Measurements from ENCODE around the gene ITGB7.

Gene ITGB7

DNA sequence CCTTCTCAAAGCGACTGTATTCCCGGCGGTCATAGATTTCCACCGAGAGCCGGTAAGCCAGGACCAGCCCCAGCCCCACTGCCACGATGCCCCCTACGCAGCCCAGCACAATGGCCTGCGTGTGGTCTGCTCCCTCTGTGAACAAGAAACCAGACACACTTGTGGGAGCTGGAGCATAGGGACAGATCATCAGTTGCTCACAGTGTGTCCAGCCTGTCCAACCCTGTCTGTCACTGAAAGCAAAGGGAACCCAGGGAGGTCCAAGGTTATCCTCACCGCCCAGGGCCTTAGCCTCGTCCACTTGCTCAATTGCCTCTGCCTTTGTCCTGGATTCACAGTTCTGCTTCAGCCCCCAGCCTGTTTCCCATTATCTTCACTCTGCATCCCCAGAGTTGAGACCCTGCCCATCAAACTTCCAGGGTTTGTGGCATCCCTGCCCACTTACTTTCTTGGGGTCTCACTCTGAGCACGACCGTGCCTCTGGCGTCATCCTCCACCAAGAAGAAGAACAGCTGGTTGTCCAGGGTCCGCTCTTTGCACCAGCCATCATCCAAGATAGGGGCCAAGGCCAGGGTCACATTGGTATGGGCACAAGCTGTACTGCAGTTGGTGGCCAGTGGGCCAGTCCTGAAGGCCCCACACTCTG lies 15.0 kb downstream of the ITGB7 start:
- H3K36me3 Mint-ChIP-seq (ENCODE audit: low read depth): peaks cover 81% of the 10 kb centered on the region
- H3K4me1 Mint-ChIP-seq (ENCODE audit: low read depth): peaks cover 14% of the 10 kb centered on the region
- no peak overlapping the region for H3K4me3 Mint-ChIP-seq
- H3K27me3 Mint-ChIP-seq: no peaks in the 10 kb centered on the region
- no peaks in the 10 kb centered on the region for H3K9me3 Mint-ChIP-seq
- no peak overlapping the region for H3K27ac Mint-ChIP-seq
- intact Hi-C loops (cut with micrococcal nuclease): no loop called here

DNA sequence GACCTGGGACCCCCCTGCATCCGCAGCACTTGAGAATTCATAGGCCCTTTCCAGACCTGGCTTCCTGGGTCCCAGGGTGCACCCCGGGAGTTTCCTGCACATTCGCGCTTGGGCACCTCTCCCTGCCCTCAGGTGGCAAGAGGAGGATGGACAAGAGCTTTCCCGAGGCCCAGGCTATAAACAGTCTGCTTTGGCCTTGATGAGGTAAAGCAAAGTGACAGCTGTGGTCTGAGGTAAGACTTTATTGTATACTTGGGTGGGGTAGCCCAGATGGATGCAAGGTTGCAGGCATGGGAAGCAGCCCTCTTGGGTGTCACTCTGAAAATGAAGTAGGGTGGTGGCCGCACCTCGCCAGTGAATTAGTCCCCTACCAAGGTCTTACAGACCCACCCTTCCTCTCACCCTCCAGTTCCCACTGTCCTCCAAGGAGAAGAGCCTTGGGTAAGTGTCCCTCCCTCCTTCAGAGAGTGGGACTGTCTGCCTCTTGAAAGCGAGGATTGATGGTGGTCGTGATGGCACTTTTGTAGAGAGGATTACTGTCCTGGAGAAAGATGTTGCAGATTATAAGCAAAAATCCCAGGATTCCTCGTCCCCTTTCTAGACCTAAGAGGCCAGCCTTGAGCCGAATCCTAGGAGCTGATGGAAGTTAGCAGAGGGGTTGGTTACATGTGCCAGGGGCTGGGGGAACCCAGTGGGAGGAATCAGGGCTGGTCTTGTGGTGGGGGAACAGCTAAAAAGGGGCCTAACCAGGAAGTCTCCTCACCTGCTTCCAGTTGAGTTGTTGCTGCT lies 15.8 kb downstream of the ITGB7 start:
- intact Hi-C loops (cut with micrococcal nuclease): no loop called here
- Mint-ChIP-seq H3K27me3 (no peaks in the 10 kb centered on the region), H3K9me3 (no peaks in the 10 kb centered on the region), H3K4me1 (ENCODE audit: low read depth) (peaks cover 9% of the 10 kb centered on the region), H3K36me3 (ENCODE audit: low read depth) (peaks cover 88% of the 10 kb centered on the region), H3K27ac (no peak overlapping the region), H3K4me3 (no peak overlapping the region)

DNA sequence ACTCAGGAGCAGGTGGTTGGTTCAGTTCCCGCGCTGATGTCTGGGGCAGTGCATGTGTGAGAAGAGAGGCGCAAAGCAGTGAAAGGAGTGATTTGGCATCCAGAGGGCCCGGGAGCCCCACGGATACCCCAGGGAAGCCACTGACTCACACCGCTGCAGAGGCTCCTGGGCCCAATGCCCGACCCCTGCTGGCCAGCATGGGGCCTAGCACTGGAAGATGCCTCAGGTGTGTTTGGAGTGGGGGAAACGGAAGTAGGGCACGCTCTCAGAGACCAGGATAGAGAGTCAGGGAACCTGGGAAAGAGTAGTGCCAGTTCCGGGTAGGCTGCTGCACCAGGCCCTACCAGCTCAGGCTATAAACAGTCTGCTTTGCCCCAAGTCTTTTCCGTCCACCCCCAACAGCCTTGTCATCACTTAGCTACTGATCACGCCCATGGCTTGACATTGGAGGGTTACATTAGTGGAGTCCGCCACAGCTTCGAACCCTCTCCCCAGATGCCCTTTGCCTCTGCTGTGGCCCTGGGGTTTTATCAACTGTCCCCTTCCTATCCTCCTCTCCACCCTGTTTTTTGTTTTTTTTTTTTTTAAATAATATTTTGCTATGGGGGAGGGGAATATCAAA lies 16.8 kb downstream of the ITGB7 start:
- H3K9me3 Mint-ChIP-seq: no peaks in the 10 kb centered on the region
- no peak overlapping the region for H3K4me3 Mint-ChIP-seq
- no peak overlapping the region for H3K27ac Mint-ChIP-seq
- H3K4me1 Mint-ChIP-seq (ENCODE audit: low read depth): peaks cover 9% of the 10 kb centered on the region
- intact Hi-C loops (cut with micrococcal nuclease): no loop called here
- no peaks in the 10 kb centered on the region for H3K27me3 Mint-ChIP-seq
- peaks cover 92% of the 10 kb centered on the region for H3K36me3 Mint-ChIP-seq (ENCODE audit: low read depth)

DNA sequence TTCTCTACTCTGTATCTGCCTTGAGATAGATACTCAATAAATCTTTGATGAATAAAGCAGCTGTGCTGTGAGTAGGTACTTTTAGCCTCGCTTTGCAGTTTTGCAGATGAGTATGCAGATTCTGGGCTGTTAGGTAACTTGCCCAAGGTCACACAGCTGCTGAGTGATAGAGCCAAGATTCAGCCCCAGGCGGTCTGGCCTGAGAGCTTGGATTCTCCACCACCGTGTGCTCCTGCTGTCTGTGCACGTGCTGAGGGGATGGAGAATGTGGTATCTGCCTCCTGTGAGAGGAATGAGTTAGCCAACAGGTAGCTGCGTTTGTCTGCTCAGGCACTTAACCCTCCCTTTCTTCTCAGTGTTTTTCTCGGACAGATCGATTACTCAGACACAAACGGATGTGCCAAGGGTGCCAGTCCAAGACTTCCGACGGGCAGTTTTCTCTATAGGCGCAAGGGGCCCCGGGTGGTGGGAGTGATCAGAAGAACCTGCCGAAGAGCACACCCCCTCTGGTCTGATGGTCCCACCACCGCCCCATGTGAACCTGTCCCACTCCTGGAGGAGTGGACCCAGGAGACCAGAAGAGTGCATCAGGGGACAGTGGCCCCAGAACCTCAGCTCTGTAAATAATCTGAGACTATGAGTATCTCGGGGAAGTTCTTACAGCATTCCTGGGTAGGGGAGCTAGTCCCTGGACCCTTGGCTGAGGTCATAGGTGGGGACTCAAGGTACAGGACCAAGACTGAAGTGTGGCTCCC lies 19.7 kb downstream of the ITGB7 start:
- Mint-ChIP-seq H3K27ac (no peak overlapping the region), H3K27me3 (no peaks in the 10 kb centered on the region), H3K9me3 (no peaks in the 10 kb centered on the region), H3K36me3 (ENCODE audit: low read depth) (peaks cover 90% of the 10 kb centered on the region), H3K4me3 (no peak overlapping the region), H3K4me1 (ENCODE audit: low read depth) (peaks cover 35% of the 10 kb centered on the region)
- intact Hi-C loops (cut with micrococcal nuclease): no loop called here

DNA sequence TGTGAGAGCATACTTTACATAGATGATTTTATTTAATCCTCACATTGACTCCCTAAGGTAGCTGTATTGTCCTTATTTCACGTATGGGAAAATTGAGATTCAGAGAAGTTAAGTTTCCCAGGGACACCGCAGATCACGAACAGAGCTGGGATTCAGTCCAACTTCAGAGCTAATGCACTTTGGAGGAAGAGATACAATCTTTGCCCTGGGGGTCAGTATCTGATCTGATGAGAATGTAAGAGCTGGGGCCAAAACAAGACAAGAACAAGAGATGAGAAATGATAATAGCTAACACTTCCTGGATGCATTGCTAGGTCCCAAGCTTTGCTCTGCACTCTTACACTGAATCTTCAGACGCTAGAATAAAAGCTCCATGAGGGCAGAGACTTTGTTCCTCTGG lies 20.3 kb downstream of the ITGB7 start:
- no peak overlapping the region for H3K4me3 Mint-ChIP-seq
- no peaks in the 10 kb centered on the region for H3K9me3 Mint-ChIP-seq
- intact Hi-C loops (cut with micrococcal nuclease): no loop called here
- no peaks in the 10 kb centered on the region for H3K27me3 Mint-ChIP-seq
- peaks cover 41% of the 10 kb centered on the region for H3K4me1 Mint-ChIP-seq (ENCODE audit: low read depth)
- H3K27ac Mint-ChIP-seq: no peak overlapping the region
- peaks cover 90% of the 10 kb centered on the region for H3K36me3 Mint-ChIP-seq (ENCODE audit: low read depth)

DNA sequence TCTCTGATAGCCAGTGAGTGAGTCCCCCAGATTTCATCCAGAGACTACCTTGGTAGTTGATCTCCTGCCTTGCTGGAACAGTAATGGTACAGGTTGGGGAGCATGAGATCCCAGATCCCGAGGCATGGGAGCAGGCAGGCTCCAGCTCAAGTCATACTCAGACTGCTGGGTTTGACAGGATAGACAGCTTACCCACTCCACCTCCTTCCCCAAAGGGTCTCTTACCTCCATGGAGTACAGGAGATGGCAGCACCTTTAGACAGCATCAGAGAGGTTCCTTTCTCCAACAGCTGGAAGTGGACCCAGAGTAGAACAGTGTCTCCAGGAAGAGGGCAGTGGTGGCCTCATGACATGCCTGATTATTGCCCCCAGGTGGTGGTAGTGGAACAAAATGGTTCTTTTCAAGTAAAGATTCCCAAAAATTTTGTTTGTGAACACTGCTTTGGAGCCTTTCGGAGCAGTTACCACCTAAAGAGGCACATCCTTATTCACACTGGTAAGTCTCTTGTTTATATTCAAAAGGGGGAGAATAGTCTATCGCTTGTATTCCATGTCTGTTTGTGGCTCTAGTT lies 21.4 kb downstream of the ITGB7 start:
- intact Hi-C loops (cut with micrococcal nuclease): no loop called here
- peaks cover 49% of the 10 kb centered on the region for H3K4me1 Mint-ChIP-seq (ENCODE audit: low read depth)
- no peak overlapping the region for H3K4me3 Mint-ChIP-seq
- no peaks in the 10 kb centered on the region for H3K9me3 Mint-ChIP-seq
- H3K36me3 Mint-ChIP-seq (ENCODE audit: low read depth): peaks cover 89% of the 10 kb centered on the region
- H3K27me3 Mint-ChIP-seq: no peaks in the 10 kb centered on the region
- no peak overlapping the region for H3K27ac Mint-ChIP-seq

DNA sequence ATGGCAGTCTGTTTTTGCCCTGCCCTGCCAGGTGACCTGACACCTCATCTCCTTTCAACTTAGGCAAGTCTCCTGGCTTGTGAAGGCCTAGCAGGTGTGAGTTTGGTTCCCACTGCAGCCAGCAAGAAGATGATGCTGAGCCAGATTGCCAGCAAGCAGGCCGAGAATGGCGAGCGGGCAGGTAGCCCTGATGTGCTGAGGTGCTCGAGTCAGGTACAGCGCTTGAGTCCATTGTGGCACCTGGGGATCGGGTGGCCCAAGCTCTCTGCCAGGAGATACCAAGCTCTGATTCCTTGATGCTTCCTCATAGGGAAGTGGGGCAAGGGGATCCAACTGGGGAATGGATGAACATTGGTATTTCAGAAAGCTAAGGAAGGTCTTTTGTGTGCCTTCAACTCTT lies 22.2 kb downstream of the ITGB7 start:
- Mint-ChIP-seq H3K27me3 (no peaks in the 10 kb centered on the region), H3K27ac (no peak overlapping the region), H3K9me3 (no peaks in the 10 kb centered on the region), H3K36me3 (ENCODE audit: low read depth) (peaks cover 86% of the 10 kb centered on the region), H3K4me3 (no peak overlapping the region), H3K4me1 (ENCODE audit: low read depth) (peaks cover 51% of the 10 kb centered on the region)
- intact Hi-C loops (cut with micrococcal nuclease): no loop called here

DNA sequence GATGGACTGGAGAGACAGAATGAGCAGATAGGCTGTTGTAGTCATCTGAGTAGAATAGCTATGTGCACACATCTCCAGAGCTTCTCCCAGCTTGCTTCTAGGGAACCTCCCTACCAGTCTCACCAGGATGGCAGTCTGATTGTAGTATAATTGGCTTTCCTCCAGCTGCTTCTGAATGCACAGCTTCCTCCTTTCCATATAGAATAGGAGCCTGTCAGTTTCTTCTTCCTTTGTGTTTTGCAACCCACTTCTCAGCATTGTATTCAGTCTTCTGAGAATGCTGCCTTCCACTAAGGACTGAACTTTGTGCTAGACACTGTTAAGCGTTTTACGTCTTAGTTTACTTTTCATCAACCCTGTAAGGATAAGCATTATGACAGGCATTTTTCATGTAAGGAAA lies 24.1 kb downstream of the ITGB7 start:
- intact Hi-C loops (cut with micrococcal nuclease): no loop called here
- Mint-ChIP-seq H3K9me3 (no peaks in the 10 kb centered on the region), H3K4me3 (peak overlapping the region; percentile 13), H3K4me1 (ENCODE audit: low read depth) (peaks cover 61% of the 10 kb centered on the region), H3K27me3 (no peaks in the 10 kb centered on the region), H3K36me3 (ENCODE audit: low read depth) (peaks cover 68% of the 10 kb centered on the region), H3K27ac (peak overlapping the region; percentile 84)

DNA sequence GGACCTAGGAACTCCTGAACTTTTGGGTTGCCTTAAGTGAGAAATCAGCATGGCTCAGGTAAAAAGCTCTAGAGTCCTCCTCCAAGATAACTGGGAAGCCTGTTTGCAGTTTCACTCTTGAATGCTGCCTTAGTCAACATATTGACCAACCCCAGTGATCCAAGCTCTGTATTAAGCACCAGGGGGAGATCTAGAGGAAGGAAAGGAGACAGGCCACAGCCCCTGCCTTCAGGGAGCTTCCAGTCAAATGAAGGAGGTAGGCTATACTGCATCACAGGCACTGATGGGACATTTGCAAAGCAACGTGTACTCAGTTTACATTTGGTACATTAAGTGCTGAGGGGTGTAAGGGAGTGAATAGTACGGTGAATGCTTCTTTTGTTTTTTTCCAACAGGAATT lies 25.1 kb downstream of the ITGB7 start:
- intact Hi-C loops (cut with micrococcal nuclease): no loop called here
- Mint-ChIP-seq H3K4me1 (ENCODE audit: low read depth) (peaks cover 52% of the 10 kb centered on the region), H3K27me3 (no peaks in the 10 kb centered on the region), H3K27ac (peak overlapping the region; percentile 84), H3K36me3 (ENCODE audit: low read depth) (peaks cover 59% of the 10 kb centered on the region), H3K9me3 (no peaks in the 10 kb centered on the region), H3K4me3 (peak overlapping the region; percentile 86)

DNA sequence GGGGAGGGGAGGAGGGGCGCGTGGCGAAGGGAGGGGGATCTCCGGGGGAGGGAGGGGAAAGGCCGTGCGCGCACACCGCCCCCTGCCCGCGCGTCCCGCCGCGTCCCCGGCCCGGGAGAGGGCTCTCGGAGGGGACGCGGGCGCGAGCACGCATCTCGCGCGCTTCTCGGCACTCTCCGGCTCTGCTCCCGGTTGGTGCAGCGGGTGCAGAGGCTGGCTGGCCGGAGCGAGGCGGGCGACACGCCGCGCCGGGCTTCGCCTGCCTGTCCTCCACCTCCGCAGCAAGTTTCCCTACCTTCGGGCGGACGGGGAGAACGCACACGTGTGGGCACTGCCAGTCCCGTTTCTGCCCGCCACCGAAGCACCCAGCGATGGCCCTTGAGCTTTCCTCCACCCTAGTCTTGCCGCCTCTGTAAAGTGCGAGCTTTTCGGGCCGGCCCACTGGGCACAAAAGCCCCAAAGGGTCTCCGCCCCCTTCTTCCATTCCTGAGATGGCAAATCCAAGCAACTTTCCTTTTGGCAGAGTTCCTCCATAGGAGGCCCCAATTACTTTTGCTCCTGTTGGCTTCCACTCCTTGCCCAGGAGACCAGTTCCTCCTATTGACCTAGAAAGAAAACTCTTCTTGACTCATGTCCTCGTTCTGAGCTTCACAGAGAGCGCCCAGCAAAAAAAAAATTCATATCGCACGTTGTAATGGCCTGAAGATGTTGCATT lies 26.0 kb downstream of the ITGB7 start:
- intact Hi-C loops (cut with micrococcal nuclease): no loop called here
- Mint-ChIP-seq H3K36me3 (ENCODE audit: low read depth) (peaks cover 50% of the 10 kb centered on the region), H3K27me3 (no peaks in the 10 kb centered on the region), H3K4me3 (peak overlapping the region; percentile 86), H3K4me1 (ENCODE audit: low read depth) (peaks cover 52% of the 10 kb centered on the region), H3K9me3 (no peaks in the 10 kb centered on the region), H3K27ac (peak overlapping the region; percentile 84)

DNA sequence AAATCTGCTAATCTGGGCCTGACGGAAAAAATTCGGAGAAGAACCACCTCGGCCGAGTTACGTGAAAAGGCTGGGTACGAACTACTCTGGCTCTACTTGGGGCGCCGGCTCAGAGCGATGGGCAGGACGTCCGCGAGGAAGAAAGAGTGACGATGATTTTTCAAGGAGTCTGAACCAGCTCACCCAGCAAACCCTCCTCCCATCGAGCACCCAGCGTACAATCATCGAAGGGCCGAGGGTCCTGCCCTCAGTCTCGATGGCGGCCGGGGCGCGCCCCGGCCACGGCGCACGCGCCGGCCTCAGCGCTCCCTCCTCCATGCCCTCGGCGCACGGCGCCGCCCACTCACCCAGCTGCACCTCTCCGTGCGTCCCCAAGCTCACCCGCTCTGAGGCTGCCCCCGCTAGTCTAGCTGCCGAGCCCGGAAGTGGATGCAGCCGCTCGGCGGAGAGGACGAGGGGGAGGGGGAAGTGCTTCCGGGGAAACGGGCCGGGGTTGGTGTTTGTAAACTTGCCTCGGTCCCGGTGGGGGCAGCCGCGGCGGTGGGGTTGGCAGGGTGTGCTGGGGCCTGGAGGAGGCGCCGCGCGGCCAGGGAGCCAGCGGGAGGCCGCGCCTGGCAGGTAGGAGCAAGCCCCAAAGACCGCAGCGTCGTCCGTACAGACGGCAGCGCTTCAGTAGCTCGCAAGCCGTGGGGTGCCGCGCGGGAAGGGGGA lies 26.7 kb downstream of the ITGB7 start, which contains the start of the genes CSAD and ZNF740:
Gene CSAD (minus strand): TSS at position 706 of the 711 bp plus-strand sequence. CDS start 7,455 bp downstream, outside the sequence.
Gene ZNF740 (plus strand): TSS at position 503 of the 711 bp plus-strand sequence. CDS start 1,262 bp downstream, outside the sequence.
- H3K36me3 Mint-ChIP-seq (ENCODE audit: low read depth): peaks cover 43% of the 10 kb centered on the region
- H3K9me3 Mint-ChIP-seq: no peaks in the 10 kb centered on the region
- H3K4me3 Mint-ChIP-seq: peak within 1 kb of the TSS; percentile 86
- H3K27me3 Mint-ChIP-seq: no peaks in the 10 kb centered on the region
- peaks cover 52% of the 10 kb centered on the region for H3K4me1 Mint-ChIP-seq (ENCODE audit: low read depth)
- peak within 1 kb of the TSS; percentile 84 for H3K27ac Mint-ChIP-seq
- intact Hi-C loops (cut with micrococcal nuclease): no loop called here

DNA sequence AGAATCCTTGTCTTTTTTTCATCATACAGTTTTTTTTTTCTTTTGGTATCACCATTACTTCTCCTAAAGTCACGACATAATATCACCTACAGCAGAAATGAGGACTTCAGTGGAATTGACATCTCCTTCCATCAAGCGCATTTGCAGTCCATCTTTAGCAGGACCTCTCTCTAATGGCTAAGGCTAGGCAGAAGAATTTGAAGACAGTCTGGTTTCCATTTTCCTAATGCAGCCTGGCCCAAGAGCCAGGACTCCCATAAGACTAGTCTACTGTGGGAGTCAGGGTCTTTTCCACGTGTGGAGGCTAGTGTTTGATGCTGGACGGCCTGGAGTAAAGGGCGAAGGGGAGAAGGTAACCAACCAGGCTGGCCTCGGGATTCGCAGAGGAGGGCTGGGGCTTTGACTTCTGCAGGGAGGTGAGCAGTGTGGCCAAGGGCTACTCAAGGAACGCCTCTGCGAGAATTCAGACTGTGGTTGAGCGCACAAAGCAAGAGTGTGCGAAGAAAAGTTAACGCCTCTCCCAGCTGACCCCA lies 27.3 kb downstream of the ITGB7 start:
- H3K27me3 Mint-ChIP-seq: no peaks in the 10 kb centered on the region
- intact Hi-C loops (cut with micrococcal nuclease): no loop called here

More for the DNA sequence above, 27.3 kb downstream of the ITGB7 start:
- peaks cover 53% of the 10 kb centered on the region for H3K4me1 Mint-ChIP-seq (ENCODE audit: low read depth)
- peak overlapping the region; percentile 86 for H3K4me3 Mint-ChIP-seq
- H3K27ac Mint-ChIP-seq: peak overlapping the region; percentile 84
- peaks cover 37% of the 10 kb centered on the region for H3K36me3 Mint-ChIP-seq (ENCODE audit: low read depth)
- H3K9me3 Mint-ChIP-seq: no peaks in the 10 kb centered on the region

All from dendritic cell treated with granulocyte-macrophage colony-stimulating factor and Interleukin-4, amounts not matched to agents 40 ng/mL and 50 ng/mL, for 4 days (primary cell).